HS-27A (cell line): ENCODE data around the gene ZNF431.
"Not testable (repeated sequence)": the region's sequence is repeated elsewhere in the genome, so short reads cannot be mapped to it uniquely, and the experiment has no call there.

Experiments used
- DNase-seq: peaks from one replicate; pipeline ENCODE4 v3.0.0-alpha.2; 2012; ENCODE audit warnings: low read depth, missing footprints

Gene ZNF431

DNA sequence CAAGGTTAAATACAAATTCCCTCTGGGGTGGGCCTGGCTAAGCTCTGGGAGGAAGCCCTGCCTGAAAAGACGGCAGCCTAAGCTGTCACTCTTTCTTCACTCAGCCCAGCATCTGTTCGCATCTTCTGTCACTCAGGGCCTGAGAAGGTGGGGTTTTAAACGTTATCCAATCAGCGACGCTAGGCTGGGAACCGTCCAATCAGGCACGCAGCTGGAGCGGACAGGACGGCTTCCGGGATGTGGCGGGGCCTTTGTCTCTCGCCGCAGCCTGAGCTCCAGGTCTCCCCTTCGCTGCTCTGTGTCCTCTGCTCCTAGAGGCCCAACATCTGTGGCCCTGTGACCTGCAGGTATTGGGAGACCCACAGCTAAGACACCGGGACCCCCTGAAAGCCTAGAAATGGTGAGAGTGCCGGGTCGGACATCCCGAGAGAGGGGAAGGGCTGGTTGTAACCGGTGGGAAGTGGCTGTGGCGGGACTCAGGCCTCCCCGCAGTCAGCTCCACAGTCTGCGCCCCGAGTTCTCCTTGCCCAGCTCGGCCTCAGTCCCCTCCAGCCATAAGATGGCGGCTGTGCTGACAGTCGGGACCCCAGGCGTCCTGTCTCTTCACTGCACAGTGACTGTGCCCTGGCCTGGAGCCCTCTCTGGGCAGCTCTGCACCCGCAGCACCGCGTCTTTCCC, at the start of gene ZNF431:
Gene ZNF431 (plus strand): TSS at position 254 of the 678 bp plus-strand sequence. CDS start 144 bp downstream, at position 398.
- DNase-seq, result peak; percentile 82

DNA sequence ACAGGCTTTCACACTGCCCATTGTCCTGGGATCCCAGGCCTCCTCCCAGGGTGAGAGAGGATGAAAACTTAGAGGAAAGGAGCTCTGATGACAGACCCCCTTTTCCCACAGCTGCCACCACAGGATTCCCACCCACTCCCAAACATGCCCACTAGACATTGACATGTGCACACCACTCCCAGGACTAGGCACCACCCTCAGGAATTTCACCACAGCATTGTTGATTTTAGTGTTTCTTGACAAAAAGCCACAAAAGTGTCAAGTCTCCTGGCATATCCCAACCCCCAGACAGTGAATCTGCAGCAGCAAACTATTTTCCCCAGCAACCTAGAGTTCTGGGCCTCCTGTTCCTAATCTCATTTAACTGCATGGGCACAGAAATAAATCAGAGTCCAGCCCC, 49.7 kb upstream of the ZNF431 start:
- no peak for DNase-seq

DNA sequence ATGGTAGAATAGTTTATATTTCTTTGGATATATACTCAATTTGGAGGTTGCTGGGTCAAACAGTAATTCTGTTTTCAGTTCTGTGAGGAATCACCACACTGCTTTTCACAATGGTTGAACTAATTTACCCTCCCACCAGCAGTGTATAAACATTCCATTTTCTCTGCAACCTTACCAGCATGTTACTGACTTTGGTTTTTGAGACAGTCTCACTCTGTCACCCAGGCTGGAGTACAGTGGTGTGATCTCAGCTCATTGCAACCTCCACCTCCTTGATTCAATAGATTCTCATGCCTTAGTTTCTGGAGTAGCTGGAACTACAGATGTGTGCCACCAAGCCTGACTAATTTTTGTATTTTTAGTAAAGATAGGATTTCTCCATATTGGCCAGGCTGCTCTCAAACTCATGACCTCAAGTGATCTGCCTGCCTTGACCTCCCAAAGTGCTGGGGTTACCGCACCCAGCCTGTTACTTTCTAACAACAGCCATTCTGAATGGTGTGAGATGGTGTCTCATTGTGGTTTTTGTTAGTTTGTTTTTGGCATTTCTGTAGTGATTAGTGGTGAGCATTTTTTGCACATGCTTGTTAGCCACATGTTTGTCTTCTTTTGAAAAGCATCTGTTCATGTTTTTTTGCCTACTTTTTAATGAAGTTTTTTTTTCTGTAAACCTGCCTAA, 47.4 kb upstream of the ZNF431 start:
- DNase-seq, result no peak

DNA sequence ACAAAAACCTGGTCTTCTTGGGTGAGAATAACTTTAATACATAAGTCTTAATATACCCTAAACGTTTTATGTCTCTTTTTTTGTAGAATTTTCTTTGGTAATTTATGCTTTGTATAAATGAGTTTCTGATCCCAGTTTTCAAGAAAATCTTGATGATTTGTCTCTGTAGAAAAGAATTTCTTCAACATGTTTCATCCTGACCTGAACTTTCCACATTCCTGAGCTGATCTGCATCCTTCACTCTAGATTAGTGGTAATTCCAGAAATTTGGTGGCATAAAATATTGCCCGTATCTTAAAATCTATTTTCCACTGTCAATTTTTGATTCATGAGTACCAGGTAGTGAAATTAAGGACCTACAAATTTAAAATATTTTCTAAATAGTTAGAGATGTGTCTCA, 43.5 kb upstream of the ZNF431 start:
- DNase-seq, result no peak

DNA sequence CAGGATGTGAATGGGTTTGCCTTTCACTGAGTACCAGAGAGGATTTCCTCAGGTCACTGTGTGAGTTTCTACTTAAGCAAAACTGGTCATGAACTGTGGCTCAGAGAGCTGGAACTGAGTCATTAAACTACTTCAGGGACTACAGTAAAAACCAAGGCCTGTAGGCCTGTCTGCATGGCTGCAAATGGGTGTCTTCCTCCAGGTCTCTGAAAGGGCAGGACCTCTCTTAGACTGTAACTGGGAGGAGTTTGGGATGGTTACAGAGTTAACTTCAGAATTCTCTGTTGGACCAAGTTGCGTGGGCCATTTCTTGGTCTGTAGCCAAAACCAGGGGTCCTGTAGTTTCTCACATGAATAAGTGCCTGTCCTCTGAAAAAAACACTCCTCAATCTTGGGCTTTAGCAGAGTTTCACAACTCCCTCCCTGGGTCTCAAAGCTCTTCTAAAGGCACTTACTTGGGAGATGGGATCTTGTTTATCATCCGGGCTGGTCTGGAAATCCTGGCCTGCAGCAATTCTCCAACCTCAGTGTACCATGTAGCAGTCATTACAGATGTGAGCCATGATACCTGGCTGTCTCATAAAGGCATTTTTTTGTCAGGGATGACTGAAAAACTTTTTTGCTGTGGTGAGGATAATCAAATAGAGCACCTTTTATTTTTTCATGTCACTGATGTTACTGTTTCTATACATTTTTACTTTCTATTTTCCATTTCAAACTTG, 40.2 kb upstream of the ZNF431 start:
- no peak for DNase-seq

DNA sequence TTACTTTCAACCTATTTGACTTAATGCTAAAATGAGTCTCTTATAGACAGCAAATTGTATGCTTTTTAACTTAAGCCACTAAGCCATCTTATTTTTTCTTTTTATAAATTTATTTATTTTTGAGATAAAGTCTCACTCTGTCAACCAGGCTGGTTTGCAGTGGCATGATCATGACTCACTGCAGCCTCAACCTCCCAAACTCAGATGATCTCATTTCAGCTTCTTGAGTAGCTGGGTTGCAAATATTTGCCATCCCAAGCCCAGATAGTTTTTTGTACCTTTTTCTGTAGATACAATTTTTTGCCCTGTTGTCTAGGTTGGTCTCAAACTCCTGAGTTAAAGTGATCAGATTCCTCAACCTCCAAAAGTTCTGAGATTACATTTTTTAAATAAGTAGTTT, 32.7 kb upstream of the ZNF431 start:
- no peak for DNase-seq

DNA sequence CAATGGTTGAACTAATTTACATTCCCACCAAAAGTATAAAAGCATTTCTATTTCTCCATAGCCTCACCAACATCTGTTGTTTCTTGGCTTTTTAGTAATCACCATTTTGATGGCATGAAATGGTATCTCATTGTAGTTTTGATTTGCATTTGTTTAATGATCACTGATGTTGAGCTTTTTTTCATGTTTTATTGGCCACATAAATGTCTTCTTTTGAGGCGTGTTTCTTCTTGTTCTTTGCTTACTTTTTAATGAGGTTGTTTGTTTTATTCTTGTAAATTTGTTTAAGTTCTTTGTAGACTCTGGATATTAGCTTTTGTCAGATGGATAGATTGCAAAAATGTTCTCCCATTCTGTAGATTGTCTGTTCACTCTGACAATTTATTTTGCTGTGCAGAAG, 31.7 kb upstream of the ZNF431 start:
- no peak for DNase-seq

DNA sequence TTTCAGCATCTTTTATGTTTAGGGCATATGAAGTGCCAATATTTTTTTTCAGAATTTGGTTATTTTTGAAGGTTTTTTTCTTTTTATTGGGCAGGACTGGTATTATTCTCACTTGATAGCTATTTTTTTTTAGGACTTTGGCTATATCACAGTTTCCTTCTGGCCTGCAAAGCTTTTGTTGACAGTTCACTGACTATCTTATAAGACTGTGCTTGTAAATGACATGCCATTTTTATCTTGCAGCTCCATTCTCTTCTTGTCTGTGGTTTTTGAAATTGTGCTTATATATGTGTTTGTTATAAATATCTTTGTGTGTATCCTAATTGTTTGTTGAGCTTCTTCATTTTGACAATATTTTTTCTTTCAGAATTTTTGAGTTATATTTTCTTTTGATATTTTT, 26.4 kb upstream of the ZNF431 start:
- DNase-seq, result no peak

DNA sequence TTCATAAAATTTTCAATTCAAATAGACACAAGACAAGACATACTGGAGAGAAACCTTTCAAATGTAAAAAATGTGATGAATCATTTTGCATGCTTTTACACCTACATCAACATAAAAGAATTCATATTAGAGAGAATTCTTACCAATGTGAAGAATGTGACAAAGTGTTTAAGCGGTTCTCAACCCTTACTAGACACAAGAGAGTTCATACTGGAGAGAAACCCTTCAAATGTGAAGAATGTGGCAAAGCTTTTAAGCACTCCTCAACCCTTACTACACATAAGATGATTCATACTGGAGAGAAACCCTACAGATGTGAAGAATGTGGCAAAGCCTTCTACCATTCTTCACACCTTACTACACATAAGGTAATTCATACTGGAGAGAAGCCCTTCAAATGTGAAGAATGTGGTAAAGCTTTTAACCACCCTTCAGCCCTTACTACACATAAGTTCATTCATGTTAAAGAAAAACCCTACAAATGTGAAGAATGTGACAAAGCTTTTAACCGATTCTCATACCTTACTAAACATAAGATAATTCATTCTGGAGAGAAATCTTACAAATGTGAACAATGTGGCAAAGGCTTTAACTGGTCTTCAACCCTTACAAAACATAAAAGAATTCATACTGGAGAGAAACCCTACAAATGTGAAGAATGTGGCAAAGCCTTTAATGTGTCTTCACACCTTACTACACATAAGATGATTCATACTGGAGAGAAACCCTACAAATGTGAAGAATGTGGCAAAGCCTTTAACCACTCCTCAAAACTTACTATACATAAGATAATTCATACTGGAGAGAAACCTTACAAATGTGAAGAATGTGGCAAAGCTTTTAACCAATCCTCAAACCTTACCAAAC, 24.6 kb upstream of the ZNF431 start:
- DNase-seq, result no peak

DNA sequence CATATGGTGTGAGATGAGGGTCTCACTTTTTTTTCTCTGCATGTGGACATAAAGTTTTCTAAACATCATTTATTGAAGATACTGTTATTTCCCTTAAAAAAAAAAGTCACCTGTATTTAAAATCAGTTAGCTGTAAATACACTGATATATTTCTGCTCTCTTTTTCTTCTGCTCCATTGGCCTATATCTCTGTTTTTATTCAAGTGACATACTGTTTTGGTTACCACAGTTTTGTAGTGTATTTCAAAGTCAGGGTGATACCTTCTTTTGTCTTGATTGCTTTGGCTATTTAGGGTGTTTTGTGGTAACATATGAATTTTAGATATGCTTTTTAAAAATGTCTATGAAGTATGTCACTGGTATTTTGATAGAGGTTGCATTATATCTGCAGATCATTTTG, 15.8 kb upstream of the ZNF431 start:
- no peak for DNase-seq

DNA sequence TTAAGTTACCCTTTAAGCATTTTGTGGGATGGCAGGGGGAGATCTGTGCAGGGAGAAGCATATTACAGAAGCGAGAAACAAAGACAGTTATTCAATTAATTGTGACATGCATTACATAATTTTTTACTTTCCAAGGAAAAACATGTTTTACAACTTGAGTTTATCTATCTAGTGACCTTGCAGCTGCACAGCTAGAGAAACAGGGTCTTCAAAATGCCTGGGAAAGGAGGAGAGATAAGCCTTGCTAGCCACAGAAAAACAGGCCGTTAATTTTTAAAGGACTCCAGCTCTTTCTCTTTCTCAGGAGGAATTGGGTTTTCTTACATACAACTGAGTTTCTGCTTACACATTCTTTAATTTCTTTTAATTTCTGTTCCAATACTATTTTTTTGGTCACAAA, 14.8 kb upstream of the ZNF431 start:
- DNase-seq, result no peak

DNA sequence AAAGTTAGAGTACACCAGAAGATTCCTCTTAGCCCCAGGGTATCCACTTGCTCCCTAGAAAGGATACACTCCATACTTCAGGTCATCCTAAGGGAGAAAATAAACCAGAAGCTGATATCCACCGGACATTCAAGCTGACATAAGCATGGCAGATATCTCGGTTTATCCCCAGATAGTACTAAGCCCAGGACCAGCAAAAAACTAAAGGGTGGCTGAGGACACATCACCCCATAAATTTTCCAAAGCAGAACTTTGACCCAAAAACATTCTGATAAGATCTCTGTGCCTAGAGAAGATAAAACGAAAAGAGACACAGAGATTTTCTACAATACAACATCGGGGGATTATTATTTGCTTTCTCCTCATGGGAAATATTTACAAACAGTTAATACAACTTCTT, 13.9 kb upstream of the ZNF431 start:
- no peak for DNase-seq

DNA sequence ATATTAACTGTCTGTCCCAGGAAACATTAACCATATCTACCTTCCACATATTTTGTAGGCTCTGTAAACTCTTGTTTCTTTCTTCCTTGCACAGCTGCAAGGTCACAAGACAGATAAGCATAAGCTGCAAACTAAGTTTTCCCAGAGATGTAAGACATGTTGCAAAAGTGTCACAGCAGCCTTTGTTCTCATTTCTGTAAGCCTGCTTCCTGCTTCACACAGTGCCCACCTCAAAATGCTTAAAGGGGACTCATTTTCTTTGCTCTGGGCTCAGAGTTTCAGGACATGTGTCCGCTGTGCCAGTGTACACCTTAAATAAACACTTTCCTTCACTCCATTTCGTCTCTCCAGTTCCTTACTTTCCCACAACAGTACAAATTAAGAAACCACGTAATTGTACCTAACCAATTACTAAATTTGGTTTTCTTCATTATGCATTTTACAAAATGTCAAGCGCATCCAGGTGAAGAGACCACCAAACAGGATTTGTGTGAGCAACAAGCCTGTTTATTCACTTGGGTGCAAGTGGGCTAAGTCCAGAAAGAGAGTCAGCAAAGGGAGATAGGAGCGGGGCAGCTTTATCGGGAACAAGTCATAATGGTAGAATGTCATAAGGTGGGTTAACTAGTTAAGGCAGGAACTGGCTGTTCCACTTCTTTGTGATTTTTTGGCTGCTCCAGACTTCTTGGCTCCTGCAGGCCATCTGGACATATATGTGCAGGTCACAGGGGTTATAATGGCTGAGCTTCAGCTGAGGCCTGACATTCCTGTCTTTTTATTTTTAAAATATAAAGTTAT, 12.7 kb upstream of the ZNF431 start:
- DNase-seq, result no peak

DNA sequence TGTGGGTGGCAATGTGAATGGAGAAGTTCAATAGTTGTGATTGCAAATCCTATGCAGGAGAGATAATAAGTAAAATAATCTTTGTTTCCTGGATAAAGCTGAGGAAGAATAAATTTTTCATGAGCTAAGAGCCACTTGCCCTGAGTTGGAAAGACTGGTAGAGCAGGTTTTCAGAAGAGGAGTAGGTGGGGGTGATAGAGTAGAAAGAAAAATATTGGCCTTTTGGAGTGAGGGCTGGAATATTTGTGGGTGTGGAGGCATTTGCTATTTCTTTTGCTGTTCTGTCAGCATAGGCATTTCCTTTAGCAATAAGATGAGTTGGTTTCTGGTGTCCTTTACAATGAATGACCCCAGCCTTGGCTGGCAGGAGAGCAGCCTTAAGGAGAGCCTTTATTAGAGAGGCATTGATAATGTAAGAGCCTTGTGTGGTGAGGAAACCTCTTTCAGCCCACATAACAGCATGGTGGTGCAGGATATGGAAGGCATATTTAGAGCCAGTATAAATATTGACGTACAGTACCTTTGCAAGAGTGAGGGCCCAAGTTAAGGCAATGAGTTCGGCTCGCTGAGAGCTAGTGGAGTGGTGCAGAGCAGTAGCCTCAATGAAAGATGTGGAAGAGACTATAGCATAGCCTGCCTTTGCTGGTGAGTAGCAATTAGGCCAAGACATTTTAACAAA, 11.6 kb upstream of the ZNF431 start:
- DNase-seq, result no peak

DNA sequence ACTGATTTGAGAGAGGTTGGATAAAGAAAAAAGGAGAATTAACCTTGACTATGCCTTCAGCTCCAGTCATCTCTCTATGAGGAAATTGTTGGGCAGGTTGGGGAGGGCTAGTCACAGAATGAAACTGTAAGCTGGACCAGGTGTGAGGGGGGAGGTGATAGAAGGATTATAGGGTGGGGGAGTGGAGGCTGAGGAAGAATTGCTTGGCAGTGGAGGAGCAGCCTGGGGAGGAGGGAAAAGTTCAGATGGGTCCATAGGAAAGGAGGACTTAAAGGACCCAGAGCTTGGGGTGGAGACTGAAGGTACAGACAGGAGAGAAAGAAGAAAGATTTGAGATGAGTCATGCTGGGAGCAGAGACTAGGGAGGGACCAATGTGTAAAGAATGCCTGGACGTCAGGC, 8.2 kb upstream of the ZNF431 start:
- DNase-seq, result no peak

DNA sequence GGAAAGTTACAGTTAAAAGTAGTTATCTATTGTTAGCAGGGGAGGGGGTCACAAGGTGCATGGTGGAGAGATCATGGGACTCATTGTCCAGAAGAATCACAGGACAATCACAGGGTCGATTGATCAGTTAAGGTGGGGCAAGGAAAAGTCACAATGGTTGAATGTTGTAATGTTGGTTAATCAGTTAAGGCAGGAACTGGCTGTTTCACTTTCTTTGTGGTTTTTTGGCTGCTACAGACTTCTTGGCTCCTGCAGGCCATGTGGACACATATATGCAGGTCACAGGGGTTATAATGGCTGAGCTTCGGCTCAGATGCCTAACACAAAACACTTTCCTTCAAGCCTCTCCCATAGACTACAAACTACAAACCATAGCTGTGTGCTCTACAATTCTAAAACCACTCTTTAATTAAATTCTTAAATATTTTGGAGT, 6.9 kb upstream of the ZNF431 start:
- DNase-seq, result no peak

DNA sequence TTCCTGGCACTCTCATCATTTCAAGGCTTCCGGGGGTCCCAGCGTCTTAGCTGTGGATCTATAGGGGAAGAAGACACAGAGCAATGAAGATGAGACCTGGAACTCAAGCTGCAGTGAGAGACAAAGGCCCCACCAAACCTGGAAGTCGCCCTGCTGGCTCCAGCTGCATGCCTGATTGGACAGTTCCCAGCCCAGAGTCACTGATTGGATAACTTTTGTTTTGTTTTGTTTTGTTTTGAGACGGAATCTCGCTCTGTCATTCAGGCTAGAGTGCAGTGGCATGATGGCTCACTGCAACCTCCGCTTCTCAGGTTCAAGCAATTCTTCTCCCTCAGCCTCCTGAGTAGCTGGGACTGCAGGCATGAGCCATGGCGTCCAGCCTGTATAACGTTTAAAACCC, 6.4 kb upstream of the ZNF431 start:
- DNase-seq, result no peak

DNA sequence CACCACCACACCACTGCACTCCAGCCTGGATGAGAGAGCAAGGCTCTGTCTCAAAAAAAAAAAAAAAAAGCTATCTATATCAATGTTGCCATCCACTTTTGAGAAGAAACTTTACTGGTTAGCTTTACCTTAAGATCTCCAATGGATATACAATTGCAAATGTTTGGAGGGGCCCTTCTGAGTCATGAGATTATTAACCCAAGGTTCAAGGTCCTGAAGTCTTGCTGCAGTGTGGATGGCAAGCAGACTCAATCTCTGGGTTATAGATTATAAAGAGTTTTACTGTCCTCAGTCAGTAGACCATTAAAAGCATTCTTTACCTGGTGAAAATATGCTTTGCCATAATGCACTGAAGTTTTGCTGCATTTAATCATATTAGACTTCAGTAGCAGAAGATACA, 3.7 kb upstream of the ZNF431 start:
- no peak for DNase-seq

DNA sequence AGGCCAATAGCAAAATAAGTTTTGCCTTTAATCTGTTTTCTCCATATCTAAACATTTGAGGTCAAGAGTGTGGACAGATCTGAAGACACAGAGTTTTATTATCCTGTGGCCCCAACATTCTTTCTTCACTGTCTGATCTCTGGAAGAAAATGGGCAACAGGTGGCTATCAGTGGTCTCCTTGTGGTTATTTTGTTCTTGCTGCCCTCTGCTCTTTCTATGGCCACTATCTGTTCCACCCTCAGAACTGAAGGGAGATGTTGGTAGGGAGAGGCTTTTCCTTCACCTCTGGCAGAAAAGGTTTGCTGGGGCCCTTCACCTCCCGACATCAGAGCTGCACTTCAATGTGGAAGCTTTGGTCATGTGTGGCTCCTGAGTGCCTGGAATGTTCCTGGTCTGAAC, 834 bp upstream of the ZNF431 start:
- not testable (repeated sequence) for DNase-seq

DNA sequence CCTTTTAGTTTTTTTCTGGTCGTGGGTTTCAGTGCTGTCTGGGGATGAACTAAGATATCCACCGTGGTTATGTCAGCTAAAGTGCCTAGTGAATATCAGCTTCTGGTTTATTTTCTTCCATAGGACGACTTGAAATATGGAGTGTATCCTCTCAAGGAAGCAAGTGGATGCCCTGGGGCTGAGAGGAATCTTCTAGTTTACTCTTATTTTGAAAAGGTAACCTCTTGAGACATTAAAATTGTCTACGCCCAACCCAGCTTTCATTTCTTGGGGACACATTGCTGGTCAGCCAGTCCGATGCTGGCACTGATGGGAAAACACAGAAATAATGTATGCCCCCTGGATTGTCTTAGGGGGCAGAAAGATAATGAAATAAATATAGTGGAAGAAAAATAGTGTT, 1.6 kb downstream of the ZNF431 start:
- DNase-seq, result no peak

DNA sequence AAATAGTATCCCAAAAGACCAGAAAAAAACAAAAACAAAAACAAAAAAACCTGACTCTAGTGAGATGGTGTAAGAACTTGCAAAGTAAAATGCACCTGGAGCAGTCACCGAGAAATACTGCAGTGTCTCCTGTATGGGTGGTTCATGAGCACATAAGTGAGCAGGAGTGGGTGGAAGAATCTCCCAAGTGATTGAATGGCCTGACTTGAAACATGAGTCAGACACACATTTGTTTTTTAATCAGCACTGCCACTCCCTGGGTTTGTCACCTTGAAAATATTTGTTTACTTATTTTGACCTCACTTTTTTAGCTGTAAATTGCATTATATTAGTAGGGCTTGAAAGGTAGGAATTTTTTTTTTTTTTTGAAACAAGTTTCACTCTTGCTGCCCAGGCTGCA, 2.0 kb downstream of the ZNF431 start:
- DNase-seq, result no peak
